ENCODE measurements around the gene MIEF1.

MIEF1 gene

DNA sequence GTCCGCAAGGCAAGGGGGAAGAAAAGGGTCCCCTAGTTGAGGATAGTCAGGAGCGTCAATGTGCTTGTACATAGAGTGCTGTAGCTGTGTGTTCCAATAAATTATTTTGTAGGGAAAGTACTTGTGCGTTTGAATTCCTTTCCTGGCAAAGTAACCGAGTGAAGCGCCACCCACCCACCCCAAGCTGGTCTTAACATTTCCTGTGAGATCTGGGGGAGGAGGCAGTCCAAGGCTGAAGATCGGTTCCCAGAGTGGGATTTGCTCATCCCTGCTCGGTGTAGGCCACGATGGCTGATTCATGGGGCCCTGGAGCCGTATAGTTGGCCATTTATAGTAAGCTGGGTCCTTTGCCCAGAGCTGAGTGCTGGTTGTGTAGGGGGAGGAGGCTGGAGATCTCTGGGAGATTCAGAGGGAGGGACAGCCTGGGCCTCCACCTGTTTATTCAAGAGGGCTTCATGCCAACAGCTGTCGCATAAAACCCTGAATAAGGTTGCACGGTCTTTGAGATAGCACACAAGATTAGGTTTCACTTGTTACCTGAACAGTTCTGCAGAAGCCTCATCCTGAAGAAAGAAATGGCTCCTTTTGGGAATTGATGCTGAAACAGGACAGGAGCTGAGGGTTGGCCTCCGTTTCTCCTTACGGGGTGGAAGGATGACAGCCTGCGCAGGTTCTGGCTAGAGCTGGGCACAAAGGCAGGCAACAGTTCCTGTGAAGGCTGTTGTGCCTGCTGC is 20.6 kb downstream of the MIEF1 start:
- H3K4me3 ChIP-seq (ENCODE audit: low read depth, low read length) = peak overlapping the region; percentile 98
- TF ChIP-seq, protein P1, sequence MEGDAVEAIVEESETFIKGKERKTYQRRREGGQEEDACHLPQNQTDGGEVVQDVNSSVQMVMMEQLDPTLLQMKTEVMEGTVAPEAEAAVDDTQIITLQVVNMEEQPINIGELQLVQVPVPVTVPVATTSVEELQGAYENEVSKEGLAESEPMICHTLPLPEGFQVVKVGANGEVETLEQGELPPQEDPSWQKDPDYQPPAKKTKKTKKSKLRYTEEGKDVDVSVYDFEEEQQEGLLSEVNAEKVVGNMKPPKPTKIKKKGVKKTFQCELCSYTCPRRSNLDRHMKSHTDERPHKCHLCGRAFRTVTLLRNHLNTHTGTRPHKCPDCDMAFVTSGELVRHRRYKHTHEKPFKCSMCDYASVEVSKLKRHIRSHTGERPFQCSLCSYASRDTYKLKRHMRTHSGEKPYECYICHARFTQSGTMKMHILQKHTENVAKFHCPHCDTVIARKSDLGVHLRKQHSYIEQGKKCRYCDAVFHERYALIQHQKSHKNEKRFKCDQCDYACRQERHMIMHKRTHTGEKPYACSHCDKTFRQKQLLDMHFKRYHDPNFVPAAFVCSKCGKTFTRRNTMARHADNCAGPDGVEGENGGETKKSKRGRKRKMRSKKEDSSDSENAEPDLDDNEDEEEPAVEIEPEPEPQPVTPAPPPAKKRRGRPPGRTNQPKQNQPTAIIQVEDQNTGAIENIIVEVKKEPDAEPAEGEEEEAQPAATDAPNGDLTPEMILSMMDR (IDR thresholded peaks at IDR 0.05; ENCODE audit: low read depth, low read length) = no peak
- peaks cover 57% of the 10 kb centered on the region for H3K36me3 ChIP-seq
- no peaks in the 10 kb centered on the region for H3K9me3 ChIP-seq
- DNase-seq = peak; percentile 52
- peaks cover 15% of the 10 kb centered on the region for H3K4me1 ChIP-seq
- H3K27me3 ChIP-seq = no peaks in the 10 kb centered on the region

DNA sequence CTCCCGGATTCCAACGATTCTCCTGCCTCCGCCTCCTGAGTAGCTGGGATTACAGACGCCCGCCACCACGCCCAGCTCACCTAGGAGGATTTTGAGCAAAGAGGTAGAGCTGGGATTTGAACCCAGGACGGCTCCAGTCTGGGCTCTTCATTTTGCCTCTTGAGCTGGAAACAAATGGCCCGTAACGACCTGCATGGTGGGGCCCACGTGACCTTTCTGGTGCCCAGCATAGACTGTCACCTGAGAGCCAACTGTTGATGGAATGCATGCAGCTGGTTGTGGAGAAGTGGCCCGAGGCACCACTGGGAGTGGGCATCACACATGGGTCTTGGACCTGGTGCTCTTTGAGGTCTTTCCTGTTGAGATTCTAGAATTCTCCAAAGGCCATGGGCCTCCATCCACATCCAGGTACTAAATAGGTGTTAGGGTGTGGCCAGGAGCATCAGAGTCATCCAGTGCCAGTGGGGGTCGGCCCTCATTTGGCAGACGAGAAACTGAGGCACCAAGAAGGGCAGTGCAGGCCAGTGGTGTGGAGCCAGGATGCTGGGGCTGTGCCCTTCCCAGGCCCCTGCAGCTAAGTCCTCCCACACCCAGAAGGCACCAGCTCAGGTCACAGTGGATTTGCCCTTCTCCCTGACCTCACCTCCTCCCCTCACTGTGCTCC is 22.1 kb downstream of the MIEF1 start:
- no peak for DNase-seq
- Histone ChIP-seq H3K27me3 (no peaks in the 10 kb centered on the region), H3K4me1 (peaks cover 23% of the 10 kb centered on the region), H3K9me3 (no peaks in the 10 kb centered on the region), H3K36me3 (peaks cover 65% of the 10 kb centered on the region), H3K4me3 (ENCODE audit: low read depth, low read length) (no peak overlapping the region; the same call in 1 of the 2 replicates)
- TF ChIP-seq, protein P1 (IDR thresholded peaks at IDR 0.05; ENCODE audit: low read depth, low read length) = no peak

DNA sequence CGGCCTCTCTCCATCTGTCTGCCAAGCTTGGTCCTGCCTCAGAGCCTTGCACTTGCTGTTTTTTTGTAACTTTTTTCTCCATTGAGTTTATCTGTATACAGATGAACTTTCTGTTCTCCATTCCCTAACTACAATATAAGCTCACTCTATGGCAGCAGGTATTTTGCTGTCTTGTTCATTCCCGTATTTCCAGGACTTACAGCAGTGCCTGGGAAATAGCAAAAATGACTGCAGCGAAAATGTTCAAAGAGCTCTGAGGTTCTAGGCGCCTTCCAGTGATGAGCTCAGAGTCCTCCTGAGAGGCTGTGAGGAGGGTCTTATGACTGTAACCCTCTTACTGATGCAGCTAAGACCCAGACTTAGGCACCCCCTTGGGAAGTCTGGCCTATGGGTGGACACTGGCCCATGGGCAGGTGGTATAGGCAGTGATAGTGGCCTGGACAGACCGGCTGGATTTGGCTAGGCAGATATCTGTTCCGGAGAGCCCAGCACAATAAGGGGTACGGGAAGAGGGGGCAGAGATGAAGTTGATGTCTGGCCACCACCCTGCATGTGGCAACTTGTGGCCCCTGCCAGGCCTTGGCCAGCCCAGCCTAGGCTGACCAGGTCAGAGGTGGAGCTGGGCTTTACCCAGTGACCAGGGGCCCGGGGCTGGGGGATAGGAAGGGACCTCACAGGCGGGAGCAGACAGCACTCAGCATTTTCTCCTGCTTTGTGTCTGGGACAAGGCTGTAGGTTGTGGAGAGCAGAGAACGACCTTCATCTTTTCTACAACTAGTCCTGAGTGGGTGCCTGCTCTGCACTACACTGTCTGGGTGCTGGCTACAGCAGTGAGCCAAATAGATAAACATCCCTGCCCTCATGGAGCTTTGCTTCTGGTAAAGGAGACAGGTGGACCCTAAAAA is 22.9 kb downstream of the MIEF1 start:
- H3K9me3 ChIP-seq = no peaks in the 10 kb centered on the region
- H3K36me3 ChIP-seq = peaks cover 73% of the 10 kb centered on the region
- TF ChIP-seq, protein P1 (IDR thresholded peaks at IDR 0.05; ENCODE audit: low read depth, low read length) = no peak
- peaks cover 23% of the 10 kb centered on the region for H3K4me1 ChIP-seq
- H3K4me3 ChIP-seq (ENCODE audit: low read depth, low read length) = no peak overlapping the region
- H3K27me3 ChIP-seq = no peaks in the 10 kb centered on the region
- no peak for DNase-seq

DNA sequence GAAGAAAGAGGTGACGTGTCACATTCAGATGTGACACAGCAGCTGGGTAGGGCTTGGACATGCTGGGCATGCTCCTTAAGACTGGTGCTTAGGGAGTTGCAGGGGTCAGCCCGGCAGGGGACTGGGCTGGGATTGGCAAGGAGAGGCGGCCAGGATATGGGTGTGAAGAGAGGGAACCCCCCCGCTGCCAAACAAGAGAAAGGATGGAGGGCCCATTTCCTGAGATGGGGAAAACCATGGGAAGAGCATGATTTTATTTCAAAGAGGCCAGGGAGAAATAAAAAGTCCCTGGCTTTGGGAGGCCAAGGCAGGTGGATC is 23.5 kb downstream of the MIEF1 start:
- H3K9me3 ChIP-seq = no peaks in the 10 kb centered on the region
- H3K36me3 ChIP-seq = peaks cover 75% of the 10 kb centered on the region
- H3K4me3 ChIP-seq (ENCODE audit: low read depth, low read length) = no peak overlapping the region
- H3K4me1 ChIP-seq = peaks cover 23% of the 10 kb centered on the region
- no peaks in the 10 kb centered on the region for H3K27me3 ChIP-seq
- TF ChIP-seq, protein P1 (IDR thresholded peaks at IDR 0.05; ENCODE audit: low read depth, low read length) = no peak
- DNase-seq = no peak

DNA sequence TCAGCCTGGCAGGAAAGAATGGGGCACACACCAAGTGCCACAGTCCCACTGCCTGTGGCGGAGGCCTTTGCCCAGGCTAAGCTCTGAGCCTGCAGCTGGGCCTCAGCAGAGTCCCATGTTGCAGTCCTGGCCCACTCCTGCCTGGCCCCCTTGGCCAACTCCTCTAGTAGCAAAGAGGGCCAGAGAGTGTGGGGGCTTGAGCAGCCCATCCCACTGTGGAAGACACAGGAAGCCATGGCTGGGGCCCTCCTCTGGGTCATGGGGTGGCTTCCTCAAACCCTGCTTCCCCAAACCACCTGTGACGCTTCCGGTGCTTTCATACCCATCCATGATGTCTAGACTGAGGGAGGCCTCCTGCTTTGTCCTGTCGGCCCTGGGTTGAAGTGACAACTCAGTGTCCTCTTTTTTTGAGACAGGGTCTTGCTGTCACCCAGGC is 24.7 kb downstream of the MIEF1 start:
- Histone ChIP-seq H3K4me3 (ENCODE audit: low read depth, low read length) (no peak overlapping the region), H3K9me3 (no peaks in the 10 kb centered on the region), H3K27me3 (no peaks in the 10 kb centered on the region), H3K36me3 (peaks cover 67% of the 10 kb centered on the region), H3K4me1 (peaks cover 28% of the 10 kb centered on the region)
- TF ChIP-seq, protein P1 (IDR thresholded peaks at IDR 0.05; ENCODE audit: low read depth, low read length) = no peak
- DNase-seq = no peak
